ENCODE results near the gene KCNK2.

Gene KCNK2

GRCh38 chr1:215059947-215060346 lies 22.6 kb upstream of the KCNK2 start:
- no peaks in the 10 kb centered on the region for H3K27me3 ChIP-seq (ENCODE audit: control insufficient read depth in 1 of 2, insufficient read depth in 2 of 2, low read length in 2 of 2)
- no peaks in the 10 kb centered on the region for H3K4me1 ChIP-seq (ENCODE audit: insufficient read depth, low read length)
- no peak overlapping the region for H3K9ac ChIP-seq (ENCODE audit: low read length)
- no peak overlapping the region for H3K27ac ChIP-seq (ENCODE audit: low read depth, low read length)
- H3K36me3 ChIP-seq (ENCODE audit: insufficient read depth, low read length) = no peaks in the 10 kb centered on the region
- no peak overlapping the region for H3K4me3 ChIP-seq (ENCODE audit: low read depth in 1 of 2, low read length in 2 of 2)
- no peaks in the 10 kb centered on the region for H3K9me3 ChIP-seq (ENCODE audit: low read length)

GRCh38 chr1:215064327-215064726 lies 18.2 kb upstream of the KCNK2 start:
- no peaks in the 10 kb centered on the region for H3K36me3 ChIP-seq (ENCODE audit: insufficient read depth, low read length)
- no peak overlapping the region for H3K4me3 ChIP-seq (ENCODE audit: low read depth in 1 of 2, low read length in 2 of 2)
- no peaks in the 10 kb centered on the region for H3K27me3 ChIP-seq (ENCODE audit: control insufficient read depth in 1 of 2, insufficient read depth in 2 of 2, low read length in 2 of 2)
- no peak overlapping the region for H3K27ac ChIP-seq (ENCODE audit: low read depth, low read length)
- H3K9ac ChIP-seq (ENCODE audit: low read length) = no peak overlapping the region
- no peaks in the 10 kb centered on the region for H3K4me1 ChIP-seq (ENCODE audit: insufficient read depth, low read length)
- no peaks in the 10 kb centered on the region for H3K9me3 ChIP-seq (ENCODE audit: low read length)

GRCh38 chr1:215071078-215071477 lies 11.5 kb upstream of the KCNK2 start:
- Histone ChIP-seq H3K27me3 (ENCODE audit: control insufficient read depth in 1 of 2, insufficient read depth in 2 of 2, low read length in 2 of 2) (no peaks in the 10 kb centered on the region), H3K9ac (ENCODE audit: low read length) (no peak overlapping the region), H3K4me1 (ENCODE audit: insufficient read depth, low read length) (no peaks in the 10 kb centered on the region), H3K27ac (ENCODE audit: low read depth, low read length) (no peak overlapping the region), H3K4me3 (ENCODE audit: low read depth in 1 of 2, low read length in 2 of 2) (no peak overlapping the region), H3K9me3 (ENCODE audit: low read length) (no peaks in the 10 kb centered on the region), H3K36me3 (ENCODE audit: insufficient read depth, low read length) (no peaks in the 10 kb centered on the region)

- no peak overlapping the region for H3K9ac ChIP-seq (ENCODE audit: low read length)
Observed at GRCh38 chr1:215076322-215076721, 6.2 kb upstream of the KCNK2 start.

GRCh38 chr1:215079456-215079855 lies 3.1 kb upstream of the KCNK2 start:
- no peaks in the 10 kb centered on the region for H3K9me3 ChIP-seq (ENCODE audit: low read length)
- no peak overlapping the region for H3K4me3 ChIP-seq (ENCODE audit: low read depth in 1 of 2, low read length in 2 of 2)
- no peak overlapping the region for H3K9ac ChIP-seq (ENCODE audit: low read length)
- H3K4me1 ChIP-seq (ENCODE audit: insufficient read depth, low read length) = peaks cover 6% of the 10 kb centered on the region
- peaks cover 13 to 21% of the 10 kb centered on the region in 2 donors for H3K27me3 ChIP-seq (ENCODE audit: control insufficient read depth in 1 of 2, insufficient read depth in 2 of 2, low read length in 2 of 2)
- H3K36me3 ChIP-seq (ENCODE audit: insufficient read depth, low read length) = no peaks in the 10 kb centered on the region
- H3K27ac ChIP-seq (ENCODE audit: low read depth, low read length) = no peak overlapping the region

More at GRCh38 chr1:215076322-215076721, 6.2 kb upstream of the KCNK2 start:
- H3K27ac ChIP-seq (ENCODE audit: low read depth, low read length) = no peak overlapping the region
- no peaks in the 10 kb centered on the region for H3K36me3 ChIP-seq (ENCODE audit: insufficient read depth, low read length)
- H3K4me3 ChIP-seq (ENCODE audit: low read depth in 1 of 2, low read length in 2 of 2) = no peak overlapping the region
- H3K27me3 ChIP-seq (ENCODE audit: control insufficient read depth in 1 of 2, insufficient read depth in 2 of 2, low read length in 2 of 2) = no peaks in the 10 kb centered on the region
- H3K4me1 ChIP-seq (ENCODE audit: insufficient read depth, low read length) = no peaks in the 10 kb centered on the region
- no peaks in the 10 kb centered on the region for H3K9me3 ChIP-seq (ENCODE audit: low read length)

GRCh38 chr1:215081661-215082531 lies 641 bp upstream of the KCNK2 start:
- no peak overlapping the region for H3K27ac ChIP-seq (ENCODE audit: low read depth, low read length)
- H3K4me3 ChIP-seq (ENCODE audit: low read depth in 1 of 2, low read length in 2 of 2) = no peak overlapping the region
- H3K9me3 ChIP-seq (ENCODE audit: low read length) = no peaks in the 10 kb centered on the region
- no peaks in the 10 kb centered on the region for H3K36me3 ChIP-seq (ENCODE audit: insufficient read depth, low read length)
- H3K9ac ChIP-seq (ENCODE audit: low read length) = no peak overlapping the region
- H3K27me3 ChIP-seq (ENCODE audit: control insufficient read depth in 1 of 2, insufficient read depth in 2 of 2, low read length in 2 of 2) = peaks cover 18 to 21% of the 10 kb centered on the region in 2 donors
- peaks cover 6% of the 10 kb centered on the region for H3K4me1 ChIP-seq (ENCODE audit: insufficient read depth, low read length)

GRCh38 chr1:215083383-215083961 lies 935 bp downstream of the KCNK2 start:
- H3K4me1 ChIP-seq (ENCODE audit: insufficient read depth, low read length) = peaks cover 6% of the 10 kb centered on the region
- H3K27ac ChIP-seq (ENCODE audit: low read depth, low read length) = no peak overlapping the region
- H3K4me3 ChIP-seq (ENCODE audit: low read depth in 1 of 2, low read length in 2 of 2) = peak overlapping the region; percentile 8 to 41
- H3K27me3 ChIP-seq (ENCODE audit: control insufficient read depth in 1 of 2, insufficient read depth in 2 of 2, low read length in 2 of 2) = peaks cover 18 to 21% of the 10 kb centered on the region in 2 donors
- H3K36me3 ChIP-seq (ENCODE audit: insufficient read depth, low read length) = no peaks in the 10 kb centered on the region
- H3K9ac ChIP-seq (ENCODE audit: low read length) = no peak overlapping the region
- no peaks in the 10 kb centered on the region for H3K9me3 ChIP-seq (ENCODE audit: low read length)

- Histone ChIP-seq H3K9ac (ENCODE audit: low read length) (no peak overlapping the region), H3K36me3 (ENCODE audit: insufficient read depth, low read length) (no peaks in the 10 kb centered on the region), H3K27ac (ENCODE audit: low read depth, low read length) (no peak overlapping the region), H3K4me3 (ENCODE audit: low read depth in 1 of 2, low read length in 2 of 2) (no peak overlapping the region), H3K27me3 (ENCODE audit: control insufficient read depth in 1 of 2, insufficient read depth in 2 of 2, low read length in 2 of 2) (peaks cover 18 to 21% of the 10 kb centered on the region in 2 donors), H3K9me3 (ENCODE audit: low read length) (no peaks in the 10 kb centered on the region), H3K4me1 (ENCODE audit: insufficient read depth, low read length) (peaks cover 6% of the 10 kb centered on the region)
Observed at GRCh38 chr1:215084621-215085020, 2.1 kb downstream of the KCNK2 start.

GRCh38 chr1:215087603-215088002 lies 5.1 kb downstream of the KCNK2 start:
- Histone ChIP-seq H3K27me3 (ENCODE audit: control insufficient read depth in 1 of 2, insufficient read depth in 2 of 2, low read length in 2 of 2) (peaks cover 9 to 18% of the 10 kb centered on the region in 2 donors), H3K9ac (ENCODE audit: low read length) (no peak overlapping the region), H3K27ac (ENCODE audit: low read depth, low read length) (no peak overlapping the region), H3K4me3 (ENCODE audit: low read depth in 1 of 2, low read length in 2 of 2) (no peak overlapping the region), H3K36me3 (ENCODE audit: insufficient read depth, low read length) (no peaks in the 10 kb centered on the region), H3K9me3 (ENCODE audit: low read length) (no peaks in the 10 kb centered on the region), H3K4me1 (ENCODE audit: insufficient read depth, low read length) (peaks cover 6% of the 10 kb centered on the region)

- no peak overlapping the region for H3K4me3 ChIP-seq (ENCODE audit: low read depth in 1 of 2, low read length in 2 of 2)
- no peak overlapping the region for H3K9ac ChIP-seq (ENCODE audit: low read length)
- no peaks in the 10 kb centered on the region for H3K9me3 ChIP-seq (ENCODE audit: low read length)
- H3K27me3 ChIP-seq (ENCODE audit: control insufficient read depth in 1 of 2, insufficient read depth in 2 of 2, low read length in 2 of 2) = no peaks in the 10 kb centered on the region
- no peaks in the 10 kb centered on the region for H3K4me1 ChIP-seq (ENCODE audit: insufficient read depth, low read length)
- H3K27ac ChIP-seq (ENCODE audit: low read depth, low read length) = no peak overlapping the region
- H3K36me3 ChIP-seq (ENCODE audit: insufficient read depth, low read length) = no peaks in the 10 kb centered on the region
Observed at GRCh38 chr1:215094381-215094780, 11.8 kb downstream of the KCNK2 start.

- Histone ChIP-seq H3K4me3 (ENCODE audit: low read depth in 1 of 2, low read length in 2 of 2) (no peak overlapping the region), H3K27ac (ENCODE audit: low read depth, low read length) (no peak overlapping the region), H3K9me3 (ENCODE audit: low read length) (no peaks in the 10 kb centered on the region), H3K27me3 (ENCODE audit: control insufficient read depth in 1 of 2, insufficient read depth in 2 of 2, low read length in 2 of 2) (no peaks in the 10 kb centered on the region), H3K36me3 (ENCODE audit: insufficient read depth, low read length) (no peaks in the 10 kb centered on the region), H3K9ac (ENCODE audit: low read length) (no peak overlapping the region), H3K4me1 (ENCODE audit: insufficient read depth, low read length) (no peaks in the 10 kb centered on the region)
Observed at GRCh38 chr1:215095524-215095923, 13.0 kb downstream of the KCNK2 start.
